ENCODE data around the gene NT5DC4. TPM values are rescaled to one million over a fixed set of nuclear protein-coding genes. Genes with fewer than 3 reads are reported as not detected.
A peak's percentile ranks its signal among the peaks of the same experiment; 100 is the strongest.

NT5DC4 gene
- total RNA-seq, 2 experiments from 2014 or later = not detected

DNA sequence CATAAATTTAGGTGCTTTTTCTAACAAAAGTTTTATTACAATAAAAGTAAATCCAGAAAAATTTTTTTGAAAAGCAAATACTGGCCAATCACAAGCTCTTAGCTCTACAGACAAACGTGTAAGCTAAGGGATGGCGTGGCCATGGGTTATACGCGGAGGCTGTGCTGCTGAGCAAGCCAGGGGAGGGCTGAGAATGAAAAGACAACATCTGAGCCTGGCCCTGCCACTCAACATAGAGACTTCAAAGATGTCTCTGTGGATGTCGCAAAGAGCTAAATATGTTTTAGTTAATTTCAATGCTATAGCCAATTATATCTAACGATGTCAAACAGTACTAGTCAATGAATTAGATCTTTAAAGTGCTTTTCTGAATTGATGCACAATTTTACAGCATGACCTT, 33.3 kb upstream of the NT5DC4 start:
- no peak overlapping the region for H3K27ac Mint-ChIP-seq
- ATAC-seq = no peak
- POLR2A ChIA-PET = no interaction called here
- intact Hi-C loops (cut with DNase I, micrococcal nuclease) = no loop called here
- no peaks in the 10 kb centered on the region for H3K9me3 Mint-ChIP-seq (ENCODE audit: low read depth)
- no peak overlapping the region for H3K4me3 Mint-ChIP-seq
- no peaks in the 10 kb centered on the region for H3K27me3 Mint-ChIP-seq
- no peaks in the 10 kb centered on the region for H3K36me3 Mint-ChIP-seq (ENCODE audit: low read depth)
- DNase-seq = no peak
- peaks cover 25% of the 10 kb centered on the region for H3K4me1 Mint-ChIP-seq
- CTCF ChIA-PET = interaction anchor here (0.8 to 2.4 kb wide), 5 partner anchors 11 to 88 kb away, joined by 3 to 11 read pairs (median 5); no protein-coding TSS in a partner anchor

DNA sequence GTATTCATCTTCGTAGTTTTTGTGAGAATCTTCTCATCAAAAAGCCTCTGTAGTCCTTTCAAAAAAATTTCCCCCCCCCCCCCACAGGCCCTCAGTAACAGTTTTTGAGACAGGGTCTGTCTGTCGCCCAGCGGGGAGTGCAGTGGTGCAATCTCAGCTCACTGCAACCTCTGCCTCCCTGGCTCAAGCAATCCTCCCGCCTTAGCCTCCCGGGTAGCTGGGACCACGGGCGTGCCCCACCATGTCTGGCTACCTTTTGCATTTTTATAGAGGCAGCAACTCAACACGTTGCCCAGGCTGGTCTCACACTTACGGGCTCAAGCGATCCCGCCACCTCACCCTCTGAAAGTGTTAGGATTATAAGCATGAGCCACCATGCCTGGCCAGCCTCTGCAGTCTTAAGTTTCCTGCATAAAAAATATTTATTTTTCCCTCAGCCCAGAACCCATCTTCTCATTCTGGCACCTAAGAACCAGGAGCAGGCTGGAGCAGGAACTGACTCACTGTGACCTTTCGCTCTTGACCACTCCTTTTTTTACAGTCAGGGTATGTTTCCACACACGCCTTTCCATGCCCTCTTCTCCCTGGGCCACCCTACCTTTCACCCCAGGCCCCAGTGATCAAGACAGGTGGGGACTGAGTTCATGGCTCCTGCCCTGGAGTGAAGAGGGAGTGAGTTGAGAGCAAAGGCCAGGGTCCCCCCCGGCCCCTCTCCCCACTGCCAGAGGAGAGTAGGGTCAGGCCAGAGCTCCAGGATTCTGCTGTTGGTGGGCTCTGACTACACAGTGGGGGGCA, 32.5 kb upstream of the NT5DC4 start:
- no peaks in the 10 kb centered on the region for H3K36me3 Mint-ChIP-seq (ENCODE audit: low read depth)
- POLR2A ChIA-PET = no interaction called here
- CTCF ChIA-PET = interaction anchor here (0.6 to 2.0 kb wide), 5 partner anchors 13 to 492 kb away, joined by 3 to 5 read pairs (median 5); no protein-coding TSS in a partner anchor
- ATAC-seq (no peak), DNase-seq (no peak)
- H3K9me3 Mint-ChIP-seq (ENCODE audit: low read depth) = no peaks in the 10 kb centered on the region
- H3K4me1 Mint-ChIP-seq = peaks cover 32% of the 10 kb centered on the region
- no peak overlapping the region for H3K4me3 Mint-ChIP-seq
- intact Hi-C loops (cut with DNase I, micrococcal nuclease) = no loop called here
- H3K27ac Mint-ChIP-seq = no peak overlapping the region
- no peaks in the 10 kb centered on the region for H3K27me3 Mint-ChIP-seq

DNA sequence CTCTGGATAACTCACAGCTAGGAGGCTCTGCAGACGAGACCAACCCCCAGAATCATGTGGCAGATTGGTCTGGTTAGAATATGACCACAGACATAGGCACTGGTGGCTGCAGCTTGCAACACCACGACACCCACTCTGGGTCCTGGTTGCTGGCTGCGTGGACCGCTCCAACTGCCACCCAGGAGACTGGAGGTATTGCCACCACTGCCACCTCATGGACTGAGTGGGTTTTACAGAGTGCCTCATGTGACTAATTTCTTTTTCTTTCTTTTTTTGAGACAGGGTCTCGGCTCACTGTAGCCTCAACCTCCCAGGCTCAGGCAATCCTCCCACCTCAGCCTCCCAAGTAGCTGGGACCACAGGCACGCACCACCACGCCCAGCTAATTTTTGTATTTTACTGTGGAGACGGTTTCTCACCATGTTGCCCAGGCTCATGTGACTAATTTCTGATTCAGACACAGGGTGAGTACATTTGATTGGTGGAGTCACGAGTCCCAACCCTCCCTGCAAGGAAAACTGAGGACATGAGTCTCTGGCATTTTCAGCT, 29.9 kb upstream of the NT5DC4 start:
- POLR2A ChIA-PET = interaction anchor here (1.1 kb wide), 1 partner anchor 32 kb away, joined by 6 read pairs; no protein-coding TSS in a partner anchor
- Mint-ChIP-seq H3K27ac (peak overlapping the region; percentile 65), H3K4me3 (peak overlapping the region; percentile 26), H3K9me3 (ENCODE audit: low read depth) (no peaks in the 10 kb centered on the region), H3K4me1 (peaks cover 33% of the 10 kb centered on the region), H3K36me3 (ENCODE audit: low read depth) (no peaks in the 10 kb centered on the region), H3K27me3 (no peaks in the 10 kb centered on the region)
- peak; percentile 79 for DNase-seq
- ATAC-seq = peak; percentile 51
- intact Hi-C loops (cut with DNase I, micrococcal nuclease) = loop anchor here (1.0 to 5.0 kb wide), 6 partner anchors 35 to 91 kb away; partner anchors contain the start of gene SLC20A1 (in 1 of the 2)
- CTCF ChIA-PET = interaction anchor here (0.7 to 3.6 kb wide), 20 partner anchors 8 to 251 kb away, joined by 3 to 36 read pairs (median 4); no protein-coding TSS in a partner anchor

DNA sequence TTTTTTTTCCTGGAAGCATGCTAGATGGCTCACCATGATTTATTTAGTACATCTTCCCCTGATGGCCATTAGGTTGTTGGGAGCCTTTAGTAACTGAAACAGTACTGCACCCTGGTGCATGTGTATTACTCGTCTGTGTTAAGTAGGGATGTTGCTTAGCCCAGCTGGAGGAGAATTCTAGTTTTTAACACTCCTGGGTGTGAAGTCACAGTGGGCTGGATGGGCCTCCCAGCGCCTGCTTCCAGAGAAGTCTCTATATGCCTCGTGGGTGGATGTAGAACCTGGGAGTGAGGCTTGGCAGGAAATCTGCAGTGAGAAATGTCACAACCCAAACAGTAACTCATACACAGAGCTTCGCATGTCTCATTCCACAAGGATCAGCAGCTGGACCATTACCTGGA, 28.9 kb upstream of the NT5DC4 start:
- Mint-ChIP-seq H3K36me3 (ENCODE audit: low read depth) (no peaks in the 10 kb centered on the region), H3K27me3 (no peaks in the 10 kb centered on the region), H3K9me3 (ENCODE audit: low read depth) (no peaks in the 10 kb centered on the region), H3K4me1 (peaks cover 33% of the 10 kb centered on the region), H3K4me3 (no peak overlapping the region), H3K27ac (peak overlapping the region; percentile 61)
- CTCF ChIA-PET = interaction anchor here (0.7 to 3.6 kb wide), 23 partner anchors 8 to 577 kb away, joined by 3 to 36 read pairs (median 4); no protein-coding TSS in a partner anchor
- ATAC-seq (peak; percentile 13), DNase-seq (peak; percentile 34)
- intact Hi-C loops (cut with DNase I, micrococcal nuclease) = loop anchor here (1.0 to 5.0 kb wide), 8 partner anchors 34 to 92 kb away; partner anchors contain the start of gene SLC20A1 (in 1 of the 2)
- POLR2A ChIA-PET = interaction anchor here (1.0 to 2.3 kb wide), 4 partner anchors 14 to 46 kb away, joined by 4 to 19 read pairs (median 8); partner anchors contain the start of gene SLC20A1

DNA sequence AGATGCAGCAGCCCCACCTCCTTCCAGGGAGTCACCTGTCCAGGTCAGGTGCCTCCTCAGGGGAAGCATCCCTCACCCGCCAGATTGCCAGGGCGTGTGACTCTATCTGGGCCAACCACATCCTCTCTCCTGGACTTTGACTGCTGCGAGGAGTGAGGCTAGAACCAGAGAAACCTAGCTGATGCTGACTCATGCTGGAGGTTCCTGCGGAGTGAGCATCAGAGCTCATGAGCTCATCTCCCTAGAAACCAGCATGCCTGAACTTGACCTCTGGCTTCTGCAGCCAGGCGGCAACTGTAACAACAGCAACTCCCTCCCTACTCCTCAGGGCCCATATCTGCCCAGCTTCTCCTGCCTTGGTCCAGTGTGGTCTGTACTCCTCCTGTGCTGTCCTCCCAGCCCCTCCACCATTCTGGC, 28.3 kb upstream of the NT5DC4 start:
- intact Hi-C loops (cut with DNase I, micrococcal nuclease) = loop anchor here (1.0 to 5.0 kb wide), 3 partner anchors 34 to 61 kb away; partner anchors contain the start of gene SLC20A1 (in 1 of the 2)
- Mint-ChIP-seq H3K36me3 (ENCODE audit: low read depth) (no peaks in the 10 kb centered on the region), H3K4me1 (peaks cover 33% of the 10 kb centered on the region), H3K27me3 (no peaks in the 10 kb centered on the region), H3K4me3 (peak overlapping the region; percentile 7), H3K27ac (peak overlapping the region; percentile 87), H3K9me3 (ENCODE audit: low read depth) (no peaks in the 10 kb centered on the region)
- DNase-seq (peak; percentile 81), ATAC-seq (peak; percentile 92)
- CTCF ChIA-PET = interaction anchor here (0.6 to 3.6 kb wide), 19 partner anchors 9 to 576 kb away, joined by 3 to 36 read pairs (median 4); partner anchors contain the start of gene SLC20A1
- POLR2A ChIA-PET = interaction anchor here (0.6 to 2.3 kb wide), 5 partner anchors 14 to 47 kb away, joined by 3 to 19 read pairs (median 4); partner anchors contain the start of gene SLC20A1

DNA sequence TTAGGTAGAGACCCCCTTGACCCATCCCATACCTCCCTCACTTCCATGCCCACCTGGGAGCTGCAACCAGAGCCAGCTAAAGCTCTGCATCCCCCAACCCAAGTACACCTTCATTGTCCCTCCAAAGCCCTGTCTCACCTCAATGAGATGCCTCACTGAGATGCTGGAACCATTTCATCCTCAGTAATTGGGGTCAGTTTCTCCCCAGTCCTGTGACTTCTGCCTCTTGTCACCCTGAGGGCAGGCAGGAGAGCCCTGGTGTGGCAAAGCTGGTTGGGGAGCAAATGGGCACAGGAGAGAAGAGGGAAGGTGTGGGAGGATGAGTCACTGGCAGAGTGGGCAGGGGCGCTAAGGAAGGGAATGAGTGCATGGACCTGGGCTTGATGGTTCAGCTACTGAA, 27.9 kb upstream of the NT5DC4 start:
- peak; percentile 75 for DNase-seq
- Mint-ChIP-seq H3K9me3 (ENCODE audit: low read depth) (no peaks in the 10 kb centered on the region), H3K27me3 (no peaks in the 10 kb centered on the region), H3K27ac (peak overlapping the region; percentile 87), H3K4me1 (peaks cover 33% of the 10 kb centered on the region), H3K4me3 (peak overlapping the region; percentile 7), H3K36me3 (ENCODE audit: low read depth) (no peaks in the 10 kb centered on the region)
- ChIA-PET CTCF (interaction anchor here (0.6 to 3.6 kb wide), 19 partner anchors 9 to 222 kb away, joined by 3 to 36 read pairs (median 3); partner anchors contain the start of gene SLC20A1), POLR2A (interaction anchor here (0.6 to 2.3 kb wide), 5 partner anchors 13 to 47 kb away, joined by 3 to 19 read pairs (median 4); partner anchors contain the start of gene SLC20A1)
- peak; percentile 60 for ATAC-seq
- intact Hi-C loops (cut with DNase I, micrococcal nuclease) = loop anchor here (1.0 to 5.0 kb wide), 3 partner anchors 34 to 62 kb away; partner anchors contain the start of gene SLC20A1 (in 1 of the 2)

DNA sequence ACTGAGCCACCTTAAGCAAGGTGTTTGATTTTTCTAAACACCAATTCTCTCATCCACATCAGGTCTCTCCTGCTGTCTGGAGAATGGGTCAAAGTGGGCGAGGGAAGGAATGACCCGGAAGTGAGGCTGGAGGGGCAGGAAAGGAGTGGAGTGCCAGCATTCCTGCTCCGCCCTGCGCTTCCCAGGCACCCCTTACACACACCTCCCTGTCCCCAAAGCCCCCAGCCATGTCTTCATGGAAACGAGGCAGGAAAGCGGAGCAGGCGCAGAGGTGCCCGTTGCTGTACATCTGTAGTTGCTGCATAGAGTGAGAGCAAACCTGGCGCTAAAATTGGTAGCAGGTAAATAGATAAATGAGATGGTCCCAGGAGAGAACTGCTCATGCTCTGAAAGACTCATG, 27.2 kb upstream of the NT5DC4 start:
- Mint-ChIP-seq H3K9me3 (ENCODE audit: low read depth) (no peaks in the 10 kb centered on the region), H3K4me3 (no peak overlapping the region), H3K27ac (peak overlapping the region; percentile 87), H3K27me3 (no peaks in the 10 kb centered on the region), H3K36me3 (ENCODE audit: low read depth) (no peaks in the 10 kb centered on the region), H3K4me1 (peaks cover 33% of the 10 kb centered on the region)
- CTCF ChIA-PET = interaction anchor here (0.6 to 3.6 kb wide), 8 partner anchors 10 to 192 kb away, joined by 3 to 36 read pairs (median 4); no protein-coding TSS in a partner anchor
- ATAC-seq = no peak
- POLR2A ChIA-PET = interaction anchor here (2.3 kb wide), 1 partner anchor 48 kb away, joined by 10 read pairs; the partner anchor contains the start of gene SLC20A1
- intact Hi-C loops (cut with DNase I, micrococcal nuclease) = loop anchor here in 1 of 2 experiments (2.0 to 5.0 kb wide), 2 partner anchors 33 to 46 kb away; partner anchors contain the start of gene SLC20A1
- no peak for DNase-seq

DNA sequence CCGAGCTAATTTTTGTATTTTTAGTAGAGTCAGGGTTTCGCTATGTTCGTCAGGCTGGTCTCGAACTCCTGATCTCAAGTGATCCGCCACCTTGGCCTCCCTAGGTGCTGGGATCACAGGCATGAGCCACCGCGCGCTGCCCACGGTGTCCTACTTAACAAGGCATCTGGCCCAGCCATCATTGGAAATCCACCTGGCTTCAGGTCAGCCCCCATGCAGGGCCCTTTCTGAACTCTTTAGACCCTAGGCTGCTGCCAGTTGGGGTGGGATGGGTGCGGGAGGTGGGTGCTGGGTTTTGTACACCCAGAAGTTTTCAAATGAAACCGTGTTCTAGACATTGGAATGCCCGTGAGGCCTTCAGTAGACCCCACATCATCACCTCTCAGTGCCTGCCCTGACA, 26.6 kb upstream of the NT5DC4 start:
- Mint-ChIP-seq H3K36me3 (ENCODE audit: low read depth) (no peaks in the 10 kb centered on the region), H3K4me1 (peaks cover 33% of the 10 kb centered on the region), H3K27me3 (no peaks in the 10 kb centered on the region), H3K9me3 (ENCODE audit: low read depth) (no peaks in the 10 kb centered on the region), H3K27ac (no peak overlapping the region), H3K4me3 (no peak overlapping the region)
- ChIA-PET POLR2A (no interaction called here), CTCF (interaction anchor here (0.7 to 1.6 kb wide), 2 partner anchors 39 to 93 kb away, joined by 3 to 4 read pairs; no protein-coding TSS in a partner anchor)
- intact Hi-C loops (cut with DNase I, micrococcal nuclease) = loop anchor here in 1 of 2 experiments (5.0 kb wide), 1 partner anchor 47 kb away; the partner anchor contains the start of gene SLC20A1
- ATAC-seq = no peak
- no peak for DNase-seq

DNA sequence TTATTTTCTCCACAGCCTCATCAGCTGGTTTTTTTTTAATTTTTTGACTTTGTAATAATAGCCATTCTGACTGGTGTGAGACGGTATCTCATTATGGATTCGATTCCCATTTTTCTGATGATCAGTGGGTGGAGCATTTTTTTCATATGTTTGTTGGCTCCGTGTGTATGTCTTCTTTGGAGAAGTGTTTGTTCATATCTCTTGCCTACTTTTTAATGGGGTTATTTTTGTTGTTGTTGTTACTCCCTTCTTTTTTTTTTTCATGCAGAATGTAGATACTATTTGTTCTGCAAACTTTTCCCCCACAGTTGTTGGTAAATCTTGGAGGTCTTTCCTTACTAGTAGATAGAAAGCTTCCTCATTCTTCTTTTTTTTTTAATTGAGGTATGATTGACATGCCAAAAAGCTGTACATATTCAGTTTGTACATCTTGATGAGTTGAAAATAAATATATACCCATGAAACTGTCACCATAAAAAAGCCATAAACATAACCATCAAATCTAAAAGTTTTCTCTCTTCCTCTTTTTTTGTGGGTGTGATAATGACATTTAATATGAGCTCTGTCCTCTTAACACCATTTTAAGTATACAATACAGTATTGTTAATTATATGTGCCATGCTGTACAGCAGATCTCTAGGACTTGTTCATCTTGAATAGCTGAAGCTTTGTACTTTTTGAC, 21.8 kb upstream of the NT5DC4 start:
- Mint-ChIP-seq H3K36me3 (ENCODE audit: low read depth) (no peaks in the 10 kb centered on the region), H3K9me3 (ENCODE audit: low read depth) (no peaks in the 10 kb centered on the region), H3K27me3 (peaks cover 5% of the 10 kb centered on the region), H3K4me3 (no peak overlapping the region), H3K4me1 (peaks cover 2% of the 10 kb centered on the region), H3K27ac (no peak overlapping the region)
- ATAC-seq (no peak), DNase-seq (no peak)
- intact Hi-C loops (cut with DNase I, micrococcal nuclease) = no loop called here
- ChIA-PET POLR2A (interaction anchor here (0.6 kb wide), 1 partner anchor 9 kb away, joined by 3 read pairs; no protein-coding TSS in a partner anchor), CTCF (interaction anchor here (0.6 to 3.3 kb wide), 5 partner anchors 8 to 199 kb away, joined by 3 to 11 read pairs (median 4); no protein-coding TSS in a partner anchor)

DNA sequence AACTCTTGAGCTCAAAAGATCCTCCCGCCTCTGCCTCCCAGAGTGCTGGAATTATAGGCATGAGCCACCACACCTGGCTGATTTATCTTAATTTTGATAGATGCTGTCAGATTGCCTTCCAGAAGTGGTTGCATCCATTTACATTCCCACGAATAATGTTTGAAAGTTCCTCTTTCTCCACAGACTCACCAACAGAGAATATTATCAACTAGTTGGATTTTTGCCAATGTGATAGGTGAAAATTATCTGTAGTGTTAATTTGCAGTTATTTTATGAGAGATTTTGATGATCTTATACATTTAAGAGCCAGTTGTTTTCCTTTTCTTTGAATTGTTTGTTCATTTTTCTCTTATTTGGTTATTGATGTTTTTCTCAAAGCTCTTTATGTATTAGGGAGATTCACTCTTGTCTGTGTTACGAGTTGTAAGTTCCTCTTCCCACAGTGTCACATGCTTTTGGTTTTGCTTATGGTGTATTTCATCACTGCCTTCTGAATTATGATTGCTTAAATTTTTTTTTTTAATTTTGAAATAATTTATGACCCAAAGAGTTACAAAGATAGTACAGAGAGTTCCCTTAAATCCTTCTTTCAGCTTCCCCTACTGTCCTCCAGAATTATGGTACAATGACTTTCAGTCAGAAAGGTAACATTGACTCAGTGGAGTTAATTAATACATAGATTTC, 20.7 kb upstream of the NT5DC4 start:
- CTCF ChIA-PET = interaction anchor here (0.6 to 1.5 kb wide), 4 partner anchors 9 to 27 kb away, joined by 3 to 6 read pairs (median 4); no protein-coding TSS in a partner anchor
- Mint-ChIP-seq H3K27ac (no peak overlapping the region), H3K36me3 (ENCODE audit: low read depth) (no peaks in the 10 kb centered on the region), H3K4me3 (no peak overlapping the region), H3K4me1 (peaks cover 2% of the 10 kb centered on the region), H3K9me3 (ENCODE audit: low read depth) (no peaks in the 10 kb centered on the region), H3K27me3 (peaks cover 5% of the 10 kb centered on the region)
- intact Hi-C loops (cut with DNase I, micrococcal nuclease) = no loop called here
- DNase-seq (no peak), ATAC-seq (no peak)
- POLR2A ChIA-PET = no interaction called here
